GM19193 (cell line): ENCODE data around the gene POLR2I.

Experiments
- POLR2A ChIP-seq: IDR thresholded peaks from 4 replicates; pipeline ENCODE4 v1.6.1; 2011; ENCODE audit not compliant: insufficient read depth, insufficient read length; ENCODE audit errors: extremely low read depth

POLR2I gene

DNA sequence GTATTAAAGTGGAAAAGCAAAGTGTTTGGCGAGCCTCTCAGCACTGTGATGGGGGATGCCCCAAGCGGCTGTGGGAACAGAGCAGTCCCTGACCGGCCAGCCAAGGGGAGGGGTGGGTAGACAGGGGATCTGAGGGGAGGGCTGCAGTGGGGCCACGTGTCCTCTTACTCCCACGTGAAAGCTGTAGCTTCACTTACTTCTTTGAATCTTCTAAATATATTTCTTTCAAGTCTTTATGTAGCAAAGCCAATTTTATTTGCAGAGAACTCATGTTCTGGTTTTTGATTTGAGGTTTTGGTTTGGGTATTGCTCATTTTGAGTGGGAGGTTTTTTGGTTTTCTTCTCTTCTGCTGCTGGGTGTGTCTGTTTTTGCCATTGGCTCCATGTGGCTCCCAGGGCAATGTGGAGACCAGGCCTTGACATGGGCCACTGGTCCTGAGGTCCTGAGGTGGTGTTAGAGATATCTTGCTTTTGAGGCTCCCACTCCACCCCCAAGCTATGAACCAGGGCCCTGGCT lies 21.5 kb downstream of the POLR2I start:
- no peak for TF ChIP-seq POLR2A

DNA sequence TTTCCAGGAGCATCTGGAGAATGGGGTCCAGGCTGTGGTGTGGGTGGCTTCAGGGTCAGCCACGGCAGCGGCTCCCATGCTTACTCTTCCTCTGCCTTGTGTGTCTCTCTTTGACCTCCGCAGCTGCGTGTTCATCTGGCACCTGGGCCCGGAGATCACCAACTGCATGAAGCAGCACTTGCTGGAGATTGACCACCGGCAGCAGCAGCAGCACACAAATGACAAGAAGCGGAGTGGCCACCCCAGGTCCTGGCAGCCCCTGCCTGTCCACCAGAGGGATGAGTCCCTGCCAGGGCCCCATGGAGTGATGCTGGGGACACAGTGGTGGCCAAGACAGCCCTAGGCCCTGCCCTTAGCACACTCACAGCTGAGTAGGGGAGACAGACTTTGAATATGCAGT lies 22.1 kb downstream of the POLR2I start:
- TF ChIP-seq POLR2A: no peak

DNA sequence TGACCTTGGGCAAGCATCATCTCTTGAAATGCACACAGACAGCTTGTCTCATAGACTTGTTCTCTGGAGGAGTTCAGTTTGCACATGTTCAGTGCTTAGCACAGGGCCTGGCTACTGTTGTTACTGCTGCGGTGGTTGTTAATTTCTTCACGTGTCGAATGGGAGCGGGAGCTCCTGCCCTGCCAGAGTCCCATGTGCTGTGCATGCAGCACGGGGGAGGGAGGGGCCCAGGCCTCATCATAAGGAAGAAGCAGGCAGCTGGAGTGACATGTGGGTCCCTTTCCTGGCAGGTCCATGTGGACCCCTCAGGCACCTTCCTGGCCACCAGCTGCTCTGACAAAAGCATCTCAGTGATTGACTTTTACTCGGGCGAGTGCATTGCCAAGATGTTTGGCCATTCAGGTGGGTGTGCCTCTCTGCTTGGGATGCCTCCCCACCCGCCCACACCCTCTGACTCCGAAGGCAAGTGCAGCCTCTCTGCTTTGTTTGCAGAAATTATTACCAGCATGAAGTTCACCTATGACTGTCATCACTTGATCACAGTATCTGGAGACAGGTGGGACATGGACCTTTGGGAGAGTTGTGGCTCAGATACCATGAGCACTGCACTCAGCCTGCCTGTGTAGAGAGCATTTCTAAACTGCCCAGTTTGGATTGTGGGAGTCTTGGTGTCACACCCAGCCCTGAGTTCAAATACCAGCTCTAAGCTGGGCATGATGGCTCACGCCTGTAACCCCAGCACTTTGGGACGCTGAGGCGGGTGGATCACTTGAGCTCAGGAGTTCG lies 23.6 kb downstream of the POLR2I start:
- no peak for TF ChIP-seq POLR2A

DNA sequence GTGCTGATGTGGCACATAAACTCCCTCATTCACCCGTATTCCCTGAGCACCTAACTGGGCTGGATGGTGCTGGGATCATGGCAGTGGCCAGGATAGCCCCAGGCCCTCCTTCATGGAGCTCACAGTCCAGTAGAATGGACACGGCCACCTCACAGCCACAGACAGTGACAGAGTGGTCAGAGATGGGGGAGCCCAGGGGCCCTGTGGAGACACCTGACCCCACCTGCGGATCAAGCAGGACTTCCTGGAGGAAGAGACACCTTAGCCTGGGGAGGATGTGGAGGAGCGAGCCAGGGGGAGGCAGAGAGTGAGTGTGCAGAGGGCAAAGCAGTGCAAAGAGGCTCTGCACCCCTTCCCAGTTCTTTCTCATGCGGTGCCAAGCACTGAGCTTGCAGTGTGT lies 24.8 kb downstream of the POLR2I start:
- no peak for TF ChIP-seq POLR2A

DNA sequence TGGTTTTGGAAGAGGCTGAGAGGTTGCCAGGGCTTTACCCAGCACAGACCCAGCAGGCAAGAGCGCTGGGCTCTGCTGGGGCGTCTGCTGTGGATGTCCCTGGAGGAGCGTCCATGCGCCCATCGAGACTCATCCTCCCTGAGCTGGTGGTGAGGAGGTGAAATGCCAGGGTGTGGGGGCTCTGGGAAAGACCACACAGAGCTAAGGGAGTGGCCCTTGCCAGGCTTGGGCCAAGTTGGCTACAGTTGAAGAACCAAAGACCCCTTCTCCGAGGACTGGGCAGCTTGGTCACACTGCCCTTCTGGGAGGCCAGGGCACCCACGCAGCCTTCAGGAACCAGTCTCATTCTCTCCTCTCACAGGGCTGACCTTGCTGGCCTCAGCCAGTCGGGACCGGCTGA lies 28.3 kb downstream of the POLR2I start:
- TF ChIP-seq POLR2A: no peak

DNA sequence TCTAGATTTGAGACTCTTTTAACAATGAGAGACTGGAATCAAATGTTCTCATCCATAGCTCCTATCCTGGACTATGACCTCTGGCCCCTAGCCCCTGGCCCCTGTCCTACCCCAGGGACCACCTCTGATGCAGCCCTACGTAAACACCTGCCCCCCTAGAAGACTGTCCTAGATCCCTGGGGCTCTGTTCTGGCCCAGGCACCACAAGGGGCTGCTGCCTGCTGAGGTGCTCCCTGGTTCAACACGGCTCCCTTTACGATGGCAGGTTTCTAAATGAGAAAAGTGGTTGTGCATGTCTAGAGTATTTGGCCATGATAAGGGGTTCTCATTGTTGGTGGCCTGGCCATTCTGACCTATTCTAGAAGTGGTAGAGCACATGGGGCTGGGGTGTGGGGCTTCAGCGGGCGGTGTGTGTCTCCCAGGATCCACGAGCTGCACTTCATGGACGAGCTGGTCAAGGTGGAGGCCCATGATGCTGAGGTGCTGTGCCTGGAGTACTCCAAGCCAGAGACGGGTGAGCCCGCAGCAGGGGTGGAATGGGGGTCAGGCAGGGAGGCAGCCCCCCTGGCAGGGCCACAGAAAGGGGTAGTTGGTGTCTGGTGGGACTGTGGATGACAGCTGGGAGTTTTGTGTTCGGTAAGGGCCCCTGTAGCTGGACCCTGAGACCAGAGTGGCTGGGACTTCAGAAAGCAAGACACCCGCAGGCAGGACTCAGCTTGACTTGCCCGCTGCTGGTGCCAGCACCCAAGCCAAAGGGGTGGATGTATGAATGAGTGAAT lies 30.3 kb downstream of the POLR2I start:
- no peak for TF ChIP-seq POLR2A

DNA sequence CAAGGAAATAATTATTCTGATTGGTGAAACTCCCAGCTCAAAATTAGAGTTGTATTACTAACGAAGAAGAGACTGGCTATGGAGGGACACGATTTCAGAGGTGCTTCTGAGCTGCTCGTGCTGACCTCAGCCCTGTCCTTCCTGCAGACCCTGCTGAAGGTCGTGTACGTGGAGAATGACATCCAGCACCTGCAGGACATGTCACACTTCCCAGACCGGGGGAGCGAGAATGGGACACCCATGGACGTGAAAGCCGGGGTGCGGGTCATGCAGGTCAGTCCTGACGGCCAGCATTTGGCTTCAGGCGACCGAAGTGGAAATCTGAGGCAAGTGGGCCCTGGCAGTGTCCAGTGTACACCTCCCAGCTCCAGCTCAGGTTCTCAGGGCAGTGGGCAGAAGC lies 31.8 kb downstream of the POLR2I start:
- no peak for TF ChIP-seq POLR2A

DNA sequence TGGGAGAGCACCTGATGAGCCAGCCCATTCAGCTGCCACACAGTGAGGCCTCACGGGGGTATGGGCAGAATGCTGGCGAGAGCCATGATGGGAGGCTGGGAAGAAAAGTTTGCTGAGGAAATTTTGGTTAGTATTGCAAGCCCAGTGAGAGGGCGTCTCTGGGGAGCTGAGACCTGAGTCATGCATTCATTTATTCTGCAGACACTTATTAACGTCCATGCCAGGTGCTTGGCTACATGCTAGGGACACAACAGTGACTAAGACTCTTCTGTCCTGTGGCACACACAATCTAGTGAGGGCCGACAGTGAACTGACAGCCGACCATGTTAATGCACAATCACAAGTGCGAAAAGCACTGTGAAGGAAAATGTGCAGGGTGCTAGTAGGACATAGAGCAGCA lies 32.8 kb downstream of the POLR2I start:
- TF ChIP-seq POLR2A: no peak

DNA sequence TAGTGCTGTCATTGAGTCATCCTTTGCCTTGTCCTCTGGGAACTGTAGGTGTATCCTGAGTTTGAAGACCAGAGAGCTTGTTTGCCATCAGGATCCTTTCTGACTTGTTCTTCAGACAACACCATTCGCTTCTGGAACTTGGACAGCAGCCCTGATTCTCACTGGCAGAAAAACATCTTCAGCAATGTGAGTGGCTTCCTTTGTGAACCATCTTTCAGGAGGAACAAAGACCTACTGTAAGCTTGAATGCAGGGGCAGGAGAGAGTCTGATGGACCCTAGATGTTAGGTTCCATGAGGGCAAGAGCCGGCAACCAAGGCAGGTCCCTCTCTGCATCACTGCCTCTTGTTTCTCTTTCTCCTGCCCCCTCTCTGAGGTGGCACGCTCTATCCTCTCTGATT lies 33.3 kb downstream of the POLR2I start:
- TF ChIP-seq POLR2A: no peak

DNA sequence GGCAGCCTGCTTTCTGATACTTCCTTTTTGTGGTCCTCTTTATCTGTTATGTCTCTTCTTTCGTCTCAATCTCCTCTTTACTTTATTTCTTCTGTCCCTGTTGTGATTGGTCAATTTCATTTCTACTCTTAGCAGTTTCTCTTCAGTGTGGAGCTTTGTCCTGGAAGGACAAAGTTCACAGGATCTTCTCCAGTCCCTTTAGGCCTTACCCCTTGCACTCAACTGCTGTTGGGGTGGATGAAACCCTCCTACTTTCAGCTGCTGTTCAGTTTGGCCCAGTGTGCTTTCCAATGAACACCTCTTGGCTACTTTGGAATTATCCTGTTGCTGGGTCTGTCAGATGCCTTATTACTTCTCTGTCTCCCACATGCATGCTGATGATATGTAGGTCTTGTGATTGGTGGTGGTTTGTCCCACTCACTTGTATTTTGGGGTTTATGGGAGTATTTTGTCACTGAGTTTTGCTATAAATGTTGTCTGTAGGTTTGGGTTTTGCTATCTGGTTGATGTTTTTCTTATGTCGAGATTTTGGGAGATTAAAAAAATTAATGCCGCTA lies 35.2 kb downstream of the POLR2I start:
- TF ChIP-seq POLR2A: no peak

DNA sequence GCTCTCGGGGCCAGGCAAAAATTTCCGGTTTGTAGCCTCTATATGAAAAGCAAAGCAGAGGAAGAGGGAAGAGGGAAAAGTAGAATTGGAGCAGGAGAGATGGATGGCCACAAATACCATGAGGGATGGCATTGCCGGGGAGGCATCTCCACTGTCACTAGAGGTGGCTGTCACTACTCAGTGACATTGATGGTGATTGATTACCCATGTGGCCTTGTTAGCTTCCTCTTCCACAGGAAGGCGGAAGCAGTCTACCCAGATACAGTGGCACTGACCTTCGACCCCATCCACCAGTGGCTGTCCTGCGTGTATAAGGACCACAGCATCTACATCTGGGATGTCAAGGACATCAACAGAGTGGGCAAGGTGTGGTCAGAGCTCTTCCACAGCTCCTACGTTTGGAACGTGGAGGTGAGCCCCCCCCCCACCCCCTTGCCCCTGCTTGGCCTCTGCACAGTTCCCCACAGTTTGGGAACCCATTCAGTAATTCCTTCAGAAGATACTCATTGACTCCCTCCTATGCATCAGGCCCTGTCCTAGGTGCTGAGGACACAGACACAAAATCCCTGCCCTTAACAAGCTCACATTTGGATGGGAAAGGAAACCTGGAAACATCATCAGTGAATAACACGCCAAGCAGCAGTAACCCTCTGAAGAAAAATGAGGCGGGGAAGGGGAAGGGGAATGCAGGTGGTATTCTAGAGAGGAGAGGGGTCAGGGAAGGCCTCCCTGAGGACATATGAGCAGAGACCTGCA lies 41.4 kb downstream of the POLR2I start:
- TF ChIP-seq POLR2A: no peak

DNA sequence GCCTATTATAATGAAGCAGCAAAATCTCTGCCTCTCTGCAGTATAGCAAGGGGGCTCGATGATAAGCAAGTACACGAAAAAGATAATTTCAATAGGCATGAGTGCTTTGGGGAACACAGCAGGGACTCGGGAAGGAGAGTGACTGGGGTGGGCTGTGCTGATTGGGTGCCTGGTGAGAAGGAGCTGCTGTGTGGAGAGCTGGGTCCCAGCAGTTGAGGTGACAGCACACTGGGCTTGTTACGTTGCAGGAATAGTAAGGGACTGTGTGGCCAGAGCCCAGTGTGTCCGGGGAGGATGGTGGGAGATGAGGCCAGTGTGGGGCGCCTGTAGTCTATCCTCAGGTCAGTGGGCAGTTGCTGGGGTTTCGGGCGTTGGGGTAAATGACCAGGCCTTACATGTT lies 42.6 kb downstream of the POLR2I start:
- TF ChIP-seq POLR2A: no peak

DNA sequence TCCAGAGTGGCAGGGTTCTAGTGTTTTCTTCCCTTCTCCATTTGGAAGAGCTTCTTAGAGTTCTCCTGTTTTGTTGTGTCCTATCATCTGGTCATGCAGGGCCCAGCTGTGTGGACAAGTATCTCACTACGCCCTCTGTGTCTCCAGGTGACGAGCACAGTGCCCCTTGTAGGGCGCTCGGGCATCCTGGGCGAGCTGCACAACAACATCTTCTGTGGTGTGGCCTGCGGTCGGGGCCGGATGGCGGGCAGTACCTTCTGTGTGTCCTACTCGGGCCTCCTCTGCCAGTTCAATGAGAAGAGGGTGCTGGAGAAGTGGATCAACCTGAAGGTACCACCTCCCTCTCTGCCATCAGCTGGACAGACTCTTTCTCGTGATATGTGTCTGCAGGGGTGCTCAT lies 47.0 kb downstream of the POLR2I start:
- no peak for TF ChIP-seq POLR2A

DNA sequence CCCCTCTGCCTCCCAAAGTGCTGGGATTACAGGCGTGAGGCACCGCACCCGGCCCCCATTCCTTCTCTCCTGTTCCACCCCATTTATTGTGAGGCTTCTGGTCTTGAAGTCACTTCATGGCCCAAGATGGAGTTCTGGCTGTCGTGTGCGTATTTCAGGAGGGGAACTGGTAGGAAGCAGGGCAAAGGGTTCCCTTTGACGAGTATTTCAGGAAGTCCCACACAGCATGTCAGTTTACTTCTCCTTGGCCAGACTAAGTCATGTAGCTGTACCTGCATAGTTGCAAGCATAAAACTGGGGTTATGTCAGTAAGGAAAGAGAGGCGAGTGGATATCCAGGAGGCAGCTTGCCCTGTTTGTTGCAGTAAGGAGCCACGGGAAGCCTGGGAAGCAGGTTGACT lies 49.8 kb downstream of the POLR2I start:
- no peak for TF ChIP-seq POLR2A
